Panc1 (cell line): ENCODE measurements around the gene GPSM1. TPM values are rescaled to one million over a fixed set of nuclear protein-coding genes. Genes with fewer than 3 reads are reported as not detected.

Source experiments
- ATAC-seq: fragments of 200-7000 bp; cut with Tn5 transposase; 2 replicates; pipeline ENCODE4 v1.9.1; 2020; ENCODE audit warnings: mild to moderate bottlenecking, moderate library complexity
- BruUV-seq: library from RNA; stranded (reverse); fragments of 400-500 nt; replicated peaks from 2 replicates; lab custom pipeline; 2021; lab: Mats Ljungman, UMichigan
- CTCF ChIA-PET: fragments of 300-600 bp; sonication (Branson Sonifier 250); formaldehyde crosslinking; loops from one replicate; lab custom pipeline; 2022; ENCODE audit warnings: antibody characterized with exemption; lab: Charles Lee
- POLR2A ChIA-PET: fragments of 300-600 bp; sonication (Branson Sonifier 250); formaldehyde crosslinking; loops from one replicate; lab custom pipeline; 2022; ENCODE audit warnings: antibody characterized with exemption; lab: Charles Lee
- DNase-seq: peaks from one replicate; pipeline ENCODE4 v3.0.0-alpha.2; 2010; ENCODE audit warnings: low read depth, low spot score
- H3K27ac ChIP-seq: 2 replicates; pipeline ENCODE4 v1.5.1; 2011; ENCODE audit warnings: mild to moderate bottlenecking, low read length, inconsistent platforms
- H3K27me3 ChIP-seq: fragments of 200-500 bp; sonication (Bioruptor generic); 2 replicates; pipeline ENCODE4 v1.6.0; 2014; ENCODE audit warnings: low read length, inconsistent platforms; ENCODE audit not compliant: control insufficient read depth, insufficient read depth
- H3K36me3 ChIP-seq: fragments of 200-500 bp; sonication (Bioruptor generic); 2 replicates; pipeline ENCODE4 v1.5.1; 2014; ENCODE audit warnings: inconsistent platforms, mild to moderate bottlenecking, low read length, moderate library complexity; ENCODE audit not compliant: control insufficient read depth, insufficient read depth
- H3K4me1 ChIP-seq: 2 replicates; pipeline ENCODE4 v1.5.1; 2011; ENCODE audit warnings: inconsistent platforms, mild to moderate bottlenecking, low read length, moderate library complexity; ENCODE audit not compliant: control insufficient read depth, insufficient read depth
- H3K4me3 ChIP-seq, 2 experiments: 2 replicates each; pipeline ENCODE4 v1.5.1; 2011 to 2012; ENCODE audit warnings: low read depth in 2 of 2, low read length in 2 of 2, mild to moderate bottlenecking in 2 of 2, inconsistent platforms in 1 of 2, moderate library complexity in 1 of 2
- H3K9me3 ChIP-seq: fragments of 200-500 bp; sonication (Bioruptor generic); 2 replicates; pipeline ENCODE4 v1.5.1; 2014; ENCODE audit warnings: low read depth, mild to moderate bottlenecking, inconsistent platforms, low read length, moderate library complexity; ENCODE audit not compliant: control insufficient read depth, insufficient read depth
- POLR2AphosphoS5 ChIP-seq: IDR thresholded peaks from 2 replicates; pipeline ENCODE4 v1.6.1; 2012; ENCODE audit warnings: mild to moderate bottlenecking, low read depth, low read length, moderate library complexity
- REST ChIP-seq, 2 experiments: IDR thresholded peaks; 2 replicates each; pipeline ENCODE4 v1.6.1; 2011 to 2012; ENCODE audit warnings: low read depth in 2 of 2, control low read depth in 1 of 2, low read length in 1 of 2, mild to moderate bottlenecking in 1 of 2, moderate library complexity in 1 of 2; ENCODE audit not compliant: insufficient read depth in 1 of 2
- SIN3A ChIP-seq: IDR thresholded peaks from 2 replicates; pipeline ENCODE4 v1.6.1; 2012; ENCODE audit warnings: low read depth, mild to moderate bottlenecking, low read length, moderate library complexity, borderline replicate concordance; ENCODE audit not compliant: insufficient read depth
- TCF7L2 ChIP-seq: IDR thresholded peaks from 2 replicates; pipeline ENCODE4 v1.6.1; 2011; ENCODE audit warnings: mild to moderate bottlenecking, low read depth, low read length, inconsistent platforms
- in situ Hi-C: cut with HindIII; loops from 2 replicates; pipeline ENCODE4 v1.10.0; 2016; ENCODE audit warnings: low sequenced_read_pairs, low pct_unique_long_range_greater_than_20kb
- intact Hi-C: fragments of 100-400 bp; cut with micrococcal nuclease; formaldehyde crosslinking; loops from one replicate; pipeline ENCODE4 v1.10.0; 2022; ENCODE audit not compliant: unreplicated experiment
- total RNA-seq: library from RNA; stranded (reverse); gene quantifications from one replicate; pipeline ENCODE4 v1.2.1, GENCODE V29; 2021; ENCODE audit not compliant: unreplicated experiment
- TF ChIP-seq, protein P1 (sequence below): fragments of 450-650 bp; IDR thresholded peaks from 2 replicates; pipeline ENCODE4 v1.5.1; 2017; ENCODE audit warnings: mild to moderate bottlenecking

The GPSM1 gene
- total RNA-seq, 1 experiment from 2014 or later: 14.2 TPM

- peak; percentile 65; the same call in 1 of the 2 replicates for TF ChIP-seq SIN3A
These were observed 72.9 kb downstream of the GPSM1 start, which contains the start of gene SNAPC4 (continued) for GRCh38 chr9:136400038-136400834.

GRCh38 chr9:136401173-136401922 is 74.0 kb downstream of the GPSM1 start:
- no TSS peak for BruUV-seq
- in situ Hi-C loops: no loop called here
- CTCF ChIA-PET: interaction anchor here (0.6 to 0.7 kb wide), 2 partner anchors 56 to 62 kb away, joined by 3 read pairs; no protein-coding TSS in a partner anchor
- TF ChIP-seq POLR2AphosphoS5: peak; percentile 38; the same call in 1 of the 2 replicates
- no peak for TF ChIP-seq REST (IDR thresholded peaks at IDR 0.05; ENCODE audit: insufficient read depth in 1 of 2, low read depth in 2 of 2, low read length in 1 of 2)
- TF ChIP-seq TCF7L2: no peak
- Histone ChIP-seq H3K27ac (no peak overlapping the region), H3K27me3 (no peaks in the 10 kb centered on the region), H3K36me3 (peaks cover 2% of the 10 kb centered on the region), H3K4me1 (peaks cover 9% of the 10 kb centered on the region; the same call in 1 of the 2 replicates), H3K4me3 (no peak overlapping the region), H3K9me3 (no peaks in the 10 kb centered on the region)
- no peak for ATAC-seq
- POLR2A ChIA-PET: no interaction called here
- intact Hi-C loops: no loop called here
- no peak for DNase-seq

DNA sequence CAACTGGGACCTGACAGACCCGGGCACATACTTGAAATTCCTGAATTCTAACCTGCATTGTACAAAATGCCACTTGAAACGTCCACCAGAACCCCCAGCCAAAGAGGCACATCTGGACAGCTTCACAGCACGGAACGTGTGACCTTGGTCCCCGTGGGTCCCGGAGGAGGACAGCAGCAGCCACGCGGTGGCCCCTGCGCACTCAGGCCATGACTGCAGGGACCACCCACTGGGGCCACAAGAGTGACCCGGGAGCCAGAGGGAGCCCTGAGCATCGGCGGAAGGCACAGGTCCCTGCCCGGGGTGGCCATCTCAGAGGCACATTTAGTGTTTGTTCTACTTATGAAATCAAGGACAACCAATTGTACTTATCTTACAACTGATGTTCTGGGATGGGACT is 74.7 kb downstream of the GPSM1 start:
- Histone ChIP-seq H3K27ac (no peak overlapping the region), H3K36me3 (peaks cover 2% of the 10 kb centered on the region), H3K4me1 (peaks cover 9% of the 10 kb centered on the region; the same call in 1 of the 2 replicates), H3K4me3 (no peak overlapping the region), H3K9me3 (no peaks in the 10 kb centered on the region), H3K27me3 (no peaks in the 10 kb centered on the region)
- intact Hi-C loops: no loop called here
- ChIA-PET POLR2A (no interaction called here), CTCF (no interaction called here)
- DNase-seq: no peak
- BruUV-seq: TSS peak; percentile 53
- ATAC-seq: no peak
- in situ Hi-C loops: no loop called here
- no peak for TF ChIP-seq REST (IDR thresholded peaks at IDR 0.05; ENCODE audit: insufficient read depth in 1 of 2, low read depth in 2 of 2, low read length in 1 of 2)
- TF ChIP-seq SIN3A: no peak
- no peak for TF ChIP-seq POLR2AphosphoS5
- TF ChIP-seq, protein P1, sequence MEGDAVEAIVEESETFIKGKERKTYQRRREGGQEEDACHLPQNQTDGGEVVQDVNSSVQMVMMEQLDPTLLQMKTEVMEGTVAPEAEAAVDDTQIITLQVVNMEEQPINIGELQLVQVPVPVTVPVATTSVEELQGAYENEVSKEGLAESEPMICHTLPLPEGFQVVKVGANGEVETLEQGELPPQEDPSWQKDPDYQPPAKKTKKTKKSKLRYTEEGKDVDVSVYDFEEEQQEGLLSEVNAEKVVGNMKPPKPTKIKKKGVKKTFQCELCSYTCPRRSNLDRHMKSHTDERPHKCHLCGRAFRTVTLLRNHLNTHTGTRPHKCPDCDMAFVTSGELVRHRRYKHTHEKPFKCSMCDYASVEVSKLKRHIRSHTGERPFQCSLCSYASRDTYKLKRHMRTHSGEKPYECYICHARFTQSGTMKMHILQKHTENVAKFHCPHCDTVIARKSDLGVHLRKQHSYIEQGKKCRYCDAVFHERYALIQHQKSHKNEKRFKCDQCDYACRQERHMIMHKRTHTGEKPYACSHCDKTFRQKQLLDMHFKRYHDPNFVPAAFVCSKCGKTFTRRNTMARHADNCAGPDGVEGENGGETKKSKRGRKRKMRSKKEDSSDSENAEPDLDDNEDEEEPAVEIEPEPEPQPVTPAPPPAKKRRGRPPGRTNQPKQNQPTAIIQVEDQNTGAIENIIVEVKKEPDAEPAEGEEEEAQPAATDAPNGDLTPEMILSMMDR: no peak
- TF ChIP-seq TCF7L2: no peak
